NCI-H128 (cell line): ENCODE measurements around the gene BPIFB2.
"Not testable (repeated sequence)": the region's sequence is repeated elsewhere in the genome, so short reads cannot be mapped to it uniquely, and the experiment has no call there.

ENCODE experiments used
- DNase-seq: peaks from one replicate; lab custom pipeline; 2025; ENCODE audit not compliant: unreplicated experiment; lab: John Stamatoyannopoulos, UW

The BPIFB2 gene

GRCh38 chr20:33034115-33034514 lies 26.6 kb downstream of the BPIFB2 start:
- DNase-seq = no peak

DNA sequence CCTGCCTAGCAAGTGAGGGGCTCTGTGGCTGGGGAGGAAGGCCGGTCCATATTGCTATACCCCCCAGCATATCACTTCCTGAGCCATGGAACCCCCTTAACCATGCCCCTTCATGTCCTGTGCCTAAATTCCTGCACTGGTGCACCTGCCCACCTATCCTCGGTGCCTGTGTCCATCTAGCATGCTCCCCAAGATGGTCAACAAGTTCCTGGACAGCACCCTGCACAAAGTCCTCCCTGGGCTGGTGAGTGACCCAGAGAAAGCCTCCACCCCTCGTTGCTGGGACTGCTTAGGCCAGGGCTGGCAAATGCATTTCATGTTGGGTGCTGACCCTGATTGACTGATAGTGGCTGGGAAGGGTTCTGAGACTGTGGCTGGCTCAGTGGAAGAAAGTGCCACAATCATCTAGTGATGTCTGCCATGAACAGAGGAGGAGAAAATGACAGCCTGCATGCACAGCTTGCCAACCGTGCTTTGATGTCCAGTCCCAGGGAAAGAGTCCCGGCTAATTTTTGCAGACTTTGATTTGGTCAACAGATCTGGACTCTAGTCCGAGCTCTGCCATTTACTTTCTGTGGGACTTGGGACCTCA lies 27.5 kb downstream of the BPIFB2 start:
- no peak for DNase-seq

DNA sequence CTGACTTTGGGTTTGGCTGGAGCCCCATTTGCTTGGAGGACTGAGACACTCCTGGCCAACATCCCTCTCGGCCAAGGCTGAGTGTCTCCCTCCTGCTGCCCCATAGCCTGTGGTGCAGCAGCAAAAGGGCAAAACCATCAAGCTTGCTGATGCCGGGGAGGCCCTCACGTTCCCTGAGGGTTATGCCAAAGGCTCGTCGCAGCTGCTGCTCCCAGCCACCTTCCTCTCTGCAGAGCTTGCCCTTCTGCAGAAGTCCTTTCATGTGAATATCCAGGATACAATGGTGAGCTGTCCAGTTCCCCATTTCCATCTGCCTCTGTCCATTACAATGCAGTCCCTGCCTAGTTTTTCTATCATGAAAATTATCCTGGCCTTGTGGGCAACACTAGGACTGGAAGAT lies 30.0 kb downstream of the BPIFB2 start:
- no peak for DNase-seq

DNA sequence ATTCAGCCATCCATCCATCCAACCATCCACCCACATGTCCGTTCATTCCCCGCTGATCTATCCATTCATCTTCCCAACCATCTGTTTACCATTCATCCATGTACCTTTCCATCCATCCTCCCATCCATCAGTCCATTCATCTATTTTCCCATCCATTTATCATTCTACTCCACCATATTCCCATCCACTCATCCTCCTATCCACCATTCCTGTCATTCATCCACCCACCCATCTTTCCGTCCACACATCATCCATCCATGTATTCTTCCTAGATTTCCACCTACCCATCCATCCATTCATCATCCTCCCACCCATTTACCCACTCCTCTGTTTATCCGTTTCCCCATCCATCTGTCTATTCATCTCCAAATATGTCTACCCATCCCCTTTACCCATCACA lies 30.7 kb downstream of the BPIFB2 start:
- DNase-seq = no peak

DNA sequence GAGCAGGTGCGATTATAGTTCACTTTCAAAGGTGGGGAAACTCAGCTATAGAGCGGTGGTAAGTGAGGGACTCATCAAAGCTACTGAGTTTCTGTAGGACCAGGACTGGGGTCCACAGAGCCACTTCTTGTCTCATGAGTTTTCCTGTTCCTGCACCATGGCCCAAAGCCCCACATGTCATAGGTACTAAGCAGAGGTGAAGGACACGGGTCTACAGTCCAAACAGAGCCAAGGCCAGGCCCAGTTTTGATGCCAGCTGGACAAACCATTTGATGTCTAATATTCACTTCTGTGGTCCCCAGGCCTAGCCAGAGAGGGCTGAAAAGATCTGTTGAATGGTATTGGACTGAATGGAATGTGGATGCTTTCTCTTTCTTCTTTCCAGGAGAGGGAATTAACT lies 34.9 kb downstream of the BPIFB2 start:
- DNase-seq = no peak

DNA sequence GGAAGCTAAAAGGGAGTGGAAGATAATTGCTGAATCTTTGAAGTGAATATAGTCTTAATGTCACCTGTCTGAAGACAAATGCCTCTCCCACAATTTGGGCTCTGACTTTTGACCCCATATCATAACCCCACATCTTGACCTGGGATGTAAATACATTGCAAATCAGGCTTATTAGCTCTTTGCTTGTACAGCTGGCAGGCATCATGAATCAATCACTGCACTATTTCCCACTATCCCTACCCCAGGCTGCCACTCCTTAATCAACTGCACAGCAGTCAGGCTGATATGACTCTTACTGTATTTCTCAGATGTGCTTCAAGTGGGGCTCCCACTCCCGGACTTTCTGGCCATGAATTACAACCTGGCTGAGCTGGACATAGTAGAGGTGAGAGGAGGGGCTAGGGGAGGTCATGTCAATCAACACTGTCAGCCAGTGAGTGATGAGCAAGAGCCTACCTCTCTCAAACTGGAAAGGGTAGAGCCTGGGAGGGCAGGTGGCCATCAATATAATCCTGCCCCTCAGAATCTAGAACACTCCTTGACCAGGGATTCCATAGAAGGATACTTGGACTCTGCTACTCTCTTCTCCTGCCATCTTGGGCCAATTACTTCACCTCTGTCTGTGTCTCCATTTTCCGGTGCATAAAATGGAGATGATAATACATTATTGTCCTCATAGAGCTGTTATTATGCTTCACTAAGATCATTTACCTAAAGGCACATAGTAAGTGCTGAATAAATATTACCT lies 35.7 kb downstream of the BPIFB2 start:
- no peak for DNase-seq

DNA sequence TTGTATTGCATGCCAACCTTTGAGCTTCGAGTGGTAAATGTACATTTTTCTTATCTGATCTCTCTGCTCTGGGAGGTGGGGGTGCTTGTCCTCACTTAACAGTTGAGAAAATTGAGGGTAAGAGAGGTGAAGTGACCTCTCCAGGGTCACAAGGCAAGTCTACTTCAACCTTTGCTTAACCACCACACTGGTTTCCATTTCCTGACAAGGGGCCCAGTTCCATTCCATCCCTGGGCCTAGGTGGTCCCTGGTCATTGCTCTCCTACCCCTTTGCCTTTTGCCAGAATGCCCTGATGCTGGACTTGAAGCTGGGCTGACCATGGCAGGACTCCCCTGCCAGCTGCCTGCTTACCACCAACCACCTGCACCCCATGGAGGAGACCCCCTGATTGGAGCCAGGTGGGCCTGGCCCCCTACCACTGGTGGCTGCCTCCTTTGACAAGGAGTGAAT lies 36.3 kb downstream of the BPIFB2 start:
- DNase-seq = no peak

DNA sequence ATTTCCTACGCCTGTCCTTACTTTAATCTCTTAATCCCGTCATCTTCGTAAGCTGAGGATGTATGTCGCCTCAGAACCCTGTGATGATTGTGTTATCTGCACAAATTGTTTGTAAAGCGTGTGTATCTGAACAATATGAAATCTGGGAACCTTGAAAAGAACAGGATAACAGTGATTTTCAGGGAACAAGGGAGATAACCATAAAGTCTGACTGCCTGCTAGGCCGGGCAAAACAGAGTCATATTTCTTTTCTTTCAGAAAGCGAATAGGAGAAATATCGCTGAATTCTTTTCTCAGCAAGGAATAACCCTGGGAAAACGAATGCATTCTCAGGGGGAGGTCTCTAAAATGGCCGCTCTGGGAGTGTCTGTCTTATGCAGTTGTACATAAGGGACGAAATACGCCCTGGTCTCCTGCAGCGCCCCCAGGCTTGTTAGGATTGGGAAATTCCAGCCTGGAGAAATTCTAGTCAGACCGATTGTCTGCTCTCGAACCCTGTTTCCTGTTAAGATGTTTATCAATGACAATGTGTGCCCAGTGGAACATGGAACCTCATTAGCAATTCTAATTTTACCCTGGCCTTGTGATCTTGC lies 37.7 kb downstream of the BPIFB2 start:
- DNase-seq = not testable (repeated sequence)

- no peak for DNase-seq
These were observed 38.9 kb downstream of the BPIFB2 start for GRCh38 chr20:33046412-33046811.

GRCh38 chr20:33051333-33051732 lies 43.8 kb downstream of the BPIFB2 start:
- no peak for DNase-seq

GRCh38 chr20:33053291-33054106 lies 46.0 kb downstream of the BPIFB2 start, which contains the start of gene BPIFB3:
TSS of gene BPIFB3 (plus strand) at chr20:33053903. CDS start at chr20:33055436, 1,533 bp downstream.
- no peak for DNase-seq

- DNase-seq = no peak
These were observed 46.9 kb downstream of the BPIFB2 start for GRCh38 chr20:33054381-33054780.

DNA sequence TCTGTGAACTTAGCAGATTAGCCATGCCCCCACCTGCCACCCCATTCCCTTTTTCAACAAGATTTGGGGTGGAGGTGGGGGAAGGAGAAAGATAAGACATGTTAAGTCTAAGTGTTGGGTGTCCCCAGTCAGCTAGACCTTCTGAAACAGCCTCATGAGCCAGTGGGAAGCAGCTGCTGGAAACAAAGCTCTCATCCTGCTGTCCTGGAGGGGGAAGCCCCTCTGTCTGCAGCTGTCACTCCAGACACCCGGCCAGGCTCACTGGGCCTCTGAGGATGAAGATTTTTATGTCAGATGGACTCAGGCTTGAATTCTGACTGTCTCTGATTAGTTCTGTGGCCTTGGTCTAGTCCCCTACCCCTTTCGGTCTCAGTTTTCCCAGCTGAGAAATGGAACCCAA lies 47.3 kb downstream of the BPIFB2 start:
- DNase-seq = no peak

DNA sequence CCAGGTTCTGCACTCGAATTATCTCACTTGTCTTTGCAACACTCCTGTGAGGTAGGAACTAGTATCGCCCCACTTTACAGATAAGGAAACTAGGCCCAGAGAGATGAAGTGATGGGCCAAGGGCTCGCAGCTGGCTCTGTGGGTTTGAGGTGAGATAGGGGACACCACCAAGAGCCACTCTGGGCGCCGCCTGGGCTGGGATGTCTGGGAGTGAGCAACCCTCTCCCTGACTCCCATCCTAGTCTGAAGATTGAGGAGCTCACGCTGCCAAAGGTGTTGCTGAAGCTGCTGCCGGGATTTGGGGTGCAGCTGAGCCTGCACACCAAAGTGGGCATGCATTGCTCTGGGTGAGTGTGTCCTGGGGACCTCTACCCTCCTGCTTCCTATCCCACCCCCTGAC lies 51.6 kb downstream of the BPIFB2 start:
- DNase-seq = no peak

DNA sequence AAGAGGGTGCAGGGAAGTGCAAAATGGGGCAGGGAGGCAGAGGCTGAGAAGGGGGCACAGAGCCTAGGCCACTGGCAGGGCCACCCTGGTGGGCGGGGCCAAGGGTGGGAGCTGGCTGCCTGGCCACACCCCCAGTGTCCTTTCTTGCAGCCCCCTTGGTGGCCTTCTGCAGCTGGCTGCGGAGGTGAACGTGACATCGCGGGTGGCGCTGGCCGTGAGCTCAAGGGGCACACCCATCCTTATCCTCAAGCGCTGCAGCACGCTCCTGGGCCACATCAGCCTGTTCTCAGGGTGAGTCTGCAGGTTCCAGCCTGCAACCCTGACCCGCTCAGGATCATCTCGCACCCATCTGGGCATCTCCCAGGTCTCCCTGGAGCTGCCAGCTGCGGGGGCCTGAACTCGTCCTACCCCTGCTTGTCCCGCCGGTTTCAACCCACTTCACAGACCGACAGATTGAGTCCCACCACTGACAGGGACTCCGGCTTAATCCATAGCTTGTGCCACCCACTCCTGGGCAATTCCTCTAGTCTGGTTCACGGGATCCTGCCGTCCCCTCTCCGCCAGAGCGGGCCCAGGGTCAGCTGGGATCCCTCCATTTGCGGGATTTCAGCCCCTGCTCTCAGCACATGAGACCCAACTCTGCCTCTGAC lies 52.4 kb downstream of the BPIFB2 start:
- no peak for DNase-seq

DNA sequence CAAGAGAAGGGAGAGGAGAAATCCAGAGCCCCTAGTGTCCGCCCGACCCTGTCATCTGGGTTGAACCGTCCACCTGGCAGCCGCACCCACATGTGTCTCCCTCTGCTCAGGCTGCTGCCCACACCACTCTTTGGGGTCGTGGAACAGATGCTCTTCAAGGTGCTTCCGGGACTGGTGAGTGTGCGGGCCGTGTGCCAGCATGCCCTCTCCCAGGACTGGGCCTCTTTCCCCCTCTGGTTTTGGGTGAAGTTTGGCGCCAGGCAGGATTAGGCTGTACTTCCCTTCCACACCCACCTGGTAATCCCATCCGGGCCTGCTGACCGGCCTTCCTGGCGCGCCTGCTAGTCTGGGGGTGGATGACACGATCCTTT lies 54.1 kb downstream of the BPIFB2 start:
- no peak for DNase-seq

- DNase-seq = no peak
These were observed 54.8 kb downstream of the BPIFB2 start for GRCh38 chr20:33062105-33062824.

- no peak for DNase-seq
These were observed 55.3 kb downstream of the BPIFB2 start for GRCh38 chr20:33062825-33063149.

DNA sequence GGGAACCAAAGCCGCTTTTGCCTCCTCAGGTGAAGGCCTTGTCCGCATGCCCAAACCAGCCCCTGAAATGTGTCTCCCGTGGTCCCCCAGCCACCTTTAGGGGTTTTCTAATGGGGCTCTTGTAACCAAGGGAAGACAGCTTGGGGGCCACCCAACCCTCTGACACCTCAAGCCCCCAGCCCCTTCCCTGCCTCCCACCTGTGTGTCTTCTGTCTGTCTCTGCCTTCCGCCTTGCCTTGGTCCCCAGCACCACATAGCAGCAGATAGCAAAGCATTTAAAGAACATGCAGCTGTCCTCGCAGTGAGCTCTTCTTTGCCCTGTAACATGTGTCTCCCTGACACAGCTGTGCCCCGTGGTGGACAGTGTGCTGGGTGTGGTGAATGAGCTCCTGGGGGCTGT lies 55.8 kb downstream of the BPIFB2 start:
- DNase-seq = no peak

GRCh38 chr20:33064572-33065287 lies 57.2 kb downstream of the BPIFB2 start:
- DNase-seq = no peak
